Ovary (tissue), 9 donors: ENCODE data around the gene FAM107A. TPM values are rescaled to one million over a fixed set of nuclear protein-coding genes. Genes with fewer than 3 reads are reported as not detected.

Source experiments
- DNase-seq, 5 donors: peaks; one replicate each; pipeline ENCODE4 v3.0.0-alpha.2; 2019 to 2020
- H3K27ac ChIP-seq, 2 donors: fragments of 200-600 bp; one replicate each; pipeline versions ENCODE4 v1.5.1 to v1.8.0; 2019 to 2022
- H3K27me3 ChIP-seq: fragments of 200-600 bp; one replicate; pipeline ENCODE4 v1.8.0; 2022
- H3K36me3 ChIP-seq: fragments of 200-600 bp; sonication (generic); one replicate; pipeline ENCODE4 v1.5.1; 2019
- H3K4me1 ChIP-seq: one replicate; pipeline ENCODE4 v1.8.1; 2013; ENCODE audit warnings: mild to moderate bottlenecking, moderate library complexity; ENCODE audit not compliant: insufficient read depth
- H3K4me3 ChIP-seq: fragments of 200-600 bp; sonication (generic); one replicate; pipeline ENCODE4 v1.5.1; 2017
- H3K9me3 ChIP-seq, 2 donors: fragments of 200-600 bp in 1 of 2; sonication (generic) in 1 of 2; one replicate each; pipeline versions ENCODE4 v1.5.1 to v1.8.1; 2013 to 2019; ENCODE audit warnings: mild to moderate bottlenecking in 1 of 2, moderate library complexity in 1 of 2
- EP300 ChIP-seq: sonication (generic); formaldehyde crosslinking; IDR thresholded peaks from one replicate; pipeline ENCODE4 v1.6.1; 2017; ENCODE audit warnings: antibody characterized with exemption
- POLR2A ChIP-seq: fragments of 450-650 bp; IDR thresholded peaks from one replicate; pipeline ENCODE4 v1.6.1; 2017; ENCODE audit warnings: antibody characterized with exemption, mild to moderate bottlenecking, moderate library complexity
- WGBS, 3 donors: extraction: QIAGEN DNeasy Blood & Tissue Kit in 1 of 3; methylation state at CpG; one replicate each; pipeline versions ENCODE4 v1.1.5 to v1.1.7; 2013 to 2017; 5-methylcytosine and 5-hydroxymethylcytosine counted together
- intact Hi-C, 4 donors: fragments of 100-400 bp; cut with DNase I; formaldehyde crosslinking; loops; one replicate each; pipeline versions ENCODE4 v1.11.0 to v1.15.1; 2022 to 2023
- polyA plus RNA-seq, 2 donors: library from polyadenylated mRNA; stranded (reverse); fragments of 200-250 nt in 1 of 2; fragments of 350-450 nt in 1 of 2; fragmentation: Illumina TruSeq in 1 of 2; extraction: RNeasy Lipid Tissue Mini Kit (QIAGEN cat#74804) in 1 of 2; gene quantifications; one replicate each; pipeline ENCODE4 v1.2.3, GENCODE V29; 2013 to 2014
- total RNA-seq, 7 donors: library from RNA; depleted of rRNA in 2 of 7; stranded (reverse); fragments of >200 nt in 2 of 7; fragmentation: NEBNext Ultra II Directional in 3 of 7; extraction: Animal tissue kit (Norgen Biotek cat#: 25700) in 3 of 7; gene quantifications; one replicate each; pipeline versions ENCODE4 v1.1.0 to v1.2.4, GENCODE V29; 2016 to 2023
- TF ChIP-seq, protein P1 (sequence below), 3 donors: fragments of 450-650 bp in 2 of 3; fragments of 200-600 bp in 1 of 3; IDR thresholded peaks; one replicate each; pipeline versions ENCODE4 v1.5.1 to v1.8.0; 2016 to 2022; ENCODE audit warnings: antibody characterized with exemption in 3 of 3, mild to moderate bottlenecking in 1 of 3
- donor health status: DM: no; HTN: no; CAD: no; lungs with moderate emphysema.
- donor health status: DM: no; HTN: no; CAD: no.
- donor health status: Bipolar disorder and iron deficiency.
- donor health status: DM: yes; HTN: yes; CAD: no.
- donor health status: DM: no; HTN: no; CAD: no.
- donor health status: DM: yes; HTN: yes; CAD: no.

FAM107A gene
- total and polyA plus RNA-seq, 9 donors: 2.7 to 47.3 (median 14.4) TPM

DNA sequence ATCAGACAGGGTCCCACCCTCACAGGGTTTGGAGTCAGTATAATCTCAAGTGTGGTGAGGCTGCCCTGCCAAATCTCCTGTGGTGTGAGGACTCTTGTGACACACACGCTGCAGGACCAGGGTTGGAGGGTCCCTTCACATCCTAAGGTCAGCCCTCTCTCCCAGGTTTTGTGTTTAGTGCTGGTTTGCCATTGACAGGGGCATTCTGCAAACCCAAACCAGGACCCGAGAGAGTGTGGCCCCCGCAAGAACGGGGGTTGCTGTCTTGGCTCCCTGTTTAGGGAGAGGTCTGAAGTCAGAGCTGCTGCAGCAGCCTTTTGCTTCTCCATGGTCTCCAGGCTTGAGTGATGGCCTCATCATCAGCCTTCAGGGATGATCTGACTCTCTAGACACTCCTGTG, 14.7 kb downstream of the FAM107A start:
- no peak for DNase-seq
- Histone ChIP-seq H3K27me3 (no peaks in the 10 kb centered on the region), H3K9me3 (no peaks in the 10 kb centered on the region), H3K27ac (no peak overlapping the region), H3K4me3 (no peak overlapping the region), H3K4me1 (peaks cover 2% of the 10 kb centered on the region), H3K36me3 (no peaks in the 10 kb centered on the region)
- TF ChIP-seq, protein P1, sequence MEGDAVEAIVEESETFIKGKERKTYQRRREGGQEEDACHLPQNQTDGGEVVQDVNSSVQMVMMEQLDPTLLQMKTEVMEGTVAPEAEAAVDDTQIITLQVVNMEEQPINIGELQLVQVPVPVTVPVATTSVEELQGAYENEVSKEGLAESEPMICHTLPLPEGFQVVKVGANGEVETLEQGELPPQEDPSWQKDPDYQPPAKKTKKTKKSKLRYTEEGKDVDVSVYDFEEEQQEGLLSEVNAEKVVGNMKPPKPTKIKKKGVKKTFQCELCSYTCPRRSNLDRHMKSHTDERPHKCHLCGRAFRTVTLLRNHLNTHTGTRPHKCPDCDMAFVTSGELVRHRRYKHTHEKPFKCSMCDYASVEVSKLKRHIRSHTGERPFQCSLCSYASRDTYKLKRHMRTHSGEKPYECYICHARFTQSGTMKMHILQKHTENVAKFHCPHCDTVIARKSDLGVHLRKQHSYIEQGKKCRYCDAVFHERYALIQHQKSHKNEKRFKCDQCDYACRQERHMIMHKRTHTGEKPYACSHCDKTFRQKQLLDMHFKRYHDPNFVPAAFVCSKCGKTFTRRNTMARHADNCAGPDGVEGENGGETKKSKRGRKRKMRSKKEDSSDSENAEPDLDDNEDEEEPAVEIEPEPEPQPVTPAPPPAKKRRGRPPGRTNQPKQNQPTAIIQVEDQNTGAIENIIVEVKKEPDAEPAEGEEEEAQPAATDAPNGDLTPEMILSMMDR (IDR thresholded peaks at IDR 0.05): no peak
- TF ChIP-seq POLR2A (no peak), EP300 (no peak)
- WGBS, 3 donors: 94 to 96% (median 96%) methylated on average over 2 to 4 of the region's 4 CpGs
- intact Hi-C loops: no loop called here

DNA sequence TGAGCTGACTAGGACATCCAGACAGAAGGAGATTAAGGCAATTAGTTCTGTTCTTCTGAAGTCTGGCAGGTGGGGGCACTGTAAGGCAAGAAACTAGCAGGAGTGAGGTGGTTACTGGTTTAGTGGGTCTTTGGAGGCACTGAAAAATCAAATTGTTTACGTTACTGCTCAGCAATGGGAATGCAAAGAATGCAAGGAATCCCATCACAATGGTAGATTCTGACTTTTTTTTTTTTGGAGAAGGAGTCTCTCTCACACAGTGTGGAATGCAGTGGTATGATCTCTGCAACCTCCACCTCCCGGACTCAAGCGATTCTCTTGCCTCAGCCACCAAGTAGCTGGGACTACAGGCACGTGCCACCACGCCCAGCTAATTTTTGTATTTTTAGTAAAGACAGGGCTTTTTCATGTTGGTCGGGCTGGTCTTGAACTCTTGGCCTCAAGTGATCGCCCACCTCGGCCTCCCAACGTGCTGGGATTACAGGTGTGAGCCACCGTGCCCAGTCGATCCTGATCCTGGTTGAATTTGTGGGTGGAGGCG, 16.4 kb downstream of the FAM107A start:
- WGBS, 3 donors: 31 to 43% (median 31%) methylated on average over 12 of the region's 12 CpGs
- Histone ChIP-seq H3K4me3 (no peak overlapping the region), H3K36me3 (no peaks in the 10 kb centered on the region), H3K4me1 (peaks cover 2% of the 10 kb centered on the region), H3K27me3 (no peaks in the 10 kb centered on the region), H3K9me3 (no peaks in the 10 kb centered on the region), H3K27ac (no peak overlapping the region)
- TF ChIP-seq, protein P1 (IDR thresholded peaks at IDR 0.05): no peak
- TF ChIP-seq EP300 (no peak), POLR2A (no peak)
- intact Hi-C loops: no loop called here
- peak in 1 of 5 donors; percentile 42 for DNase-seq

DNA sequence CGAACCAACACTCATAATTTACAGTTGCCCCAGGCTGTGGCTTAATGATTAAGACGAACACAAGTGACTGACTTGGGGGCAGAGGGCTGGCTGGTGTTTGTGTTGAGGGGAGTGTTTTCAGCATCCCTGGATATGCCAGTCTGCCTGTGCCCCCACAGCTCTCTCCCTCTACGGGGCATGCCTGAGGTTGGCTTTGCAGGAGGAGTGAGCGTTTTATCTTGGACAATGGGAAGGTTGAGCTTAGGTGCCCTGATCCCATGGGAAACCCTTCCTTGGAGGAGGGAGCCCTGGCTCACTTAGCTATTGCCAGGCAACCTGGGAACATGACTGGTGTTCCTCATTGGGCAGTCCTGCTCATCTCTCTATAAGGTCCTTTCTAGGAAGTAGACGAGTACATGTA, 17.6 kb downstream of the FAM107A start:
- H3K9me3 ChIP-seq: no peaks in the 10 kb centered on the region
- 81 to 96% (median 92%) methylated on average over 5 of the region's 5 CpGs for WGBS, 3 donors
- H3K4me3 ChIP-seq: no peak overlapping the region
- TF ChIP-seq, protein P1 (IDR thresholded peaks at IDR 0.05): no peak
- no peaks in the 10 kb centered on the region for H3K36me3 ChIP-seq
- no peaks in the 10 kb centered on the region for H3K27me3 ChIP-seq
- intact Hi-C loops: no loop called here
- no peak overlapping the region for H3K27ac ChIP-seq
- DNase-seq: no peak
- H3K4me1 ChIP-seq: peaks cover 2% of the 10 kb centered on the region

DNA sequence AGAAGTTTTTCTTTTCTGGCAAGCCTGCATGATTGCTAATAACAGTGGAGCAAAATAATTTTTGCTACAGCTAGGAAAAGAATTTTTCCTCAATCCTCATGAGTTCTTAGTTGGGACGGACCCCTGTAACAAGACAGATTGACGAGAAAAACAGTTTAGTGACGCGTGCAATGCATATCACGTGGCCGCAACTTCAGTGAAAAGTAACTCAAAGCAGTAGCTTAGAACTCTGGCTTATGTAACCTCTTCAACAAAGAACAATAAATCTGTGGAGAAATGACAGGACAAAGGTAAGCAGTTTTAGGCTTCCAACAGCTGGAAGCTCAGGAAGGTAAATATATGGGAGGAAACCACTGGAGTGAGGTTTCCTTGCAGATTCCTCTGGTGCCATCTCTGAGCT, 19.7 kb downstream of the FAM107A start:
- WGBS, 3 donors: 85 to 94% (median 89%) methylated on average over 6 of the region's 6 CpGs
- H3K4me3 ChIP-seq: no peak overlapping the region
- H3K9me3 ChIP-seq: peaks cover 0 to 1% of the 10 kb centered on the region in 2 donors
- peaks cover 2% of the 10 kb centered on the region for H3K4me1 ChIP-seq
- H3K27me3 ChIP-seq: no peaks in the 10 kb centered on the region
- TF ChIP-seq EP300 (no peak), POLR2A (no peak)
- TF ChIP-seq, protein P1 (IDR thresholded peaks at IDR 0.05): no peak
- no peak for DNase-seq
- no peaks in the 10 kb centered on the region for H3K36me3 ChIP-seq
- intact Hi-C loops: no loop called here
- H3K27ac ChIP-seq: no peak overlapping the region
